Islet of Langerhans (tissue), 1 donor: ENCODE measurements around the gene ARMC8.

ENCODE experiments used
- FAIRE-seq: peaks from one replicate; lab custom pipeline; 2011; peaks lifted over from hg19 to GRCh38; lab: Jason Lieb, UNC

Gene ARMC8

DNA sequence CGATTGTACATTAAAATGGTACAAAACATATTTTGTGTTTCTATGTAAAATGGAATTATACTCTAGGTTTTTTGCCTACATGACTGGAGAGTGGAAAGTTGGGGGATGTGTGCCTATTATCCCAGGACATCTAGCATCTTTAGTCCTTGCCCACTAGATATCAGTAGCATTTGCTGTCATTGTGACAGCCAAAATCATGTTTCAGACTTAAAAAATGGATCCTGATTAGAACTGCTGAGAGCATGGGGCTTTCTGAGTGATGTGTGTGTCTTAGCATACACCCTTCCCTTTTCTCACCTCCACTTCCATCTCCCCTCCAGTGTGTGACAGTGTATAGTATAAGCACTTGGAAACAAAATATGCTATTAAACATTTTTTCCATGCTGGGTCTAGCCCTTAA is 13.3 kb downstream of the ARMC8 start:
- no peak for FAIRE-seq

DNA sequence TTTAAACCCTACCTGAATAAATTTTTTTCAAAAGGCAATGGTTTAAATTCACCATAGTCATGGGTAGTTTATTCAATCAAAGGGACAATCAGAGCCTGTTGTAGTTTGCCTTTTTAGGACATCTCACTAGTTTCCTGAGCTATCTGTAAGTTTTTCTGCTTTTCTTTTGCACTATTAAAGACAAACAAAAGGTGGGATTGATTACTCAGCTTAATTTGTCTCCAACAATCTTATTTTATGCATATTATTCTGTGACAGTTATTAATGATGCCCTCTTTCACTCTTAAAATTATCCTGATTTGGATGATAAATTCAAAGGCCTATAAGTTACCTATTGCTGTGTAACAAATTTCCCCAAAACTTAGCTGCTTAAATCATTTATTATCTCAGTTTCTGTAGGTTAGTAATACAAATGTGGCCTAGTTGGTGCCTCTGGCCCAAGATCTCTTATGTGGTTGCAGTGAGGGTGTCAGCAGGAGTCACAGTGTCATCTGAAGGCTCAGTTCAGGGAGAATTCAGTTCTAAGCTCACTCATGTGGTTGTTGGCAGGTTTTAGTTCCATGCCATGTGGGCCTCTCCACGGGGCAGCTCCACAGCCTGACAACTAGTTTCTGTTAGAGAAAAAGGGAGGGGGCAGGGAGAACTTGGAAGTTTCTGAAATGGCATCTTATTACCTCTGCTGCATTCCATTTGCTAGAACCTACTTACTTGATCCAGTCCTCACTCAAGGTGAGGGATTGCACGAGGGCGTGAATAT is 16.0 kb downstream of the ARMC8 start:
- FAIRE-seq, result no peak

GRCh38 chr3:138203938-138204337 is 16.8 kb downstream of the ARMC8 start:
- no peak for FAIRE-seq

GRCh38 chr3:138205527-138205926 is 18.4 kb downstream of the ARMC8 start:
- no peak for FAIRE-seq

DNA sequence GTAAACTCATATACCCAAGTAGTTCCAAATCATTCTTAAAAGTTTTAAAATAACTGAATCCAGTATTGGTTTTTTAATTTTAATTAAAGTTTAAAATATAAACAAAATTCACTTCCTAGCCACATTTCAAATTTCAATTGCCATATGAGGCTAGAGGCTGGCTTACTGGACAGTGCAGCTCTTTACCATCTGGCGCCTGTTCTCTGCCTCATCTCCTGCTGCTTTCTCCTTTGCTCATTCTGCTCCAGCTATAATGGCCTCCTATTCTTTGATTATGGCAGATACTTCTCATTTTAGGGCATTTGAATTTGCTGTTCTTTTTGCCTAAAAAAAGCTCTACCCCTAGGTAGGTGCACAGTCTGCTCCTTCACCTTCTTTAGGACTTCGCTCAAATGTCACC is 19.1 kb downstream of the ARMC8 start:
- no peak for FAIRE-seq

GRCh38 chr3:138210528-138210927 is 23.4 kb downstream of the ARMC8 start:
- no peak for FAIRE-seq

- FAIRE-seq, result no peak
Observed at GRCh38 chr3:138213398-138214085, 26.4 kb downstream of the ARMC8 start.

GRCh38 chr3:138219255-138219654 is 32.2 kb downstream of the ARMC8 start:
- no peak for FAIRE-seq

GRCh38 chr3:138220242-138220641 is 33.1 kb downstream of the ARMC8 start:
- FAIRE-seq, result no peak

GRCh38 chr3:138220788-138221187 is 33.7 kb downstream of the ARMC8 start:
- no peak for FAIRE-seq

DNA sequence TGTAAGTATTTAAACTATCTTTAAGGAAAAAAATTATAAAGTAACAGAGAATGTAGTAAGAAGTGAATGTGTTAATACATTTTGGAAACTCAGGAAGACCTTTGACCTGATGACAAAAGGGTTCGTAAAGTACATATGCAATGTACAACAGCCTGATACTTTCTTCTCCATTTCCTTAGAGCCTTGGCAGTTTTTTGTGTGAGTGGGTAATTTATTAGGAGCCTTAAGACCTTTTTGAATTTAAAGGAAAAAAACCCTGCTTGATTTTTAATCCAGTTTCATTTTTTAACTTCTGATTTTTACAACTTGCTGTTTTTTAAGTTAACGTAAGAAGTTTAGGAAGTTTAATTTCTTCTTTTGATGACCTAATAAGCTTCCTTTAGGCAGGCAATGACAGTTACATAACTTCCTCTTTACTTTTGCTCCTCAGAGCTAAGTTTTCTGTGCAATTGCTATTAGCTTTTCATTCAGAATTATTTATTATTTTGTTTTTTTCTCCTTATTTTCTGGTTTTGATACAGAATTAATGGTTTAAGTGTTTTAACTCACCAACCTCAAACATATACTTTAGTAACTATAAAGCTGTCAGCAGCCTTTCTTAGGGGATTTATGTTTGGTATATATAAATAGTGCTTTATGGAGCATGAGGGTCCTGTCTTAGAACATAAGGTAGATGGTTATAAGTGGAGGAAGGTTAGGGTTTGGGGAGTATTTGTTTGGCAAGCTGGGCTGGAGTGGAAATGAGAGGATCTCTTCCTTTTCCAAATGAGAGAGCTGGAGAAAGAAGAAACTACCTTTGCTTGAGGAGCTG is 35.2 kb downstream of the ARMC8 start:
- peak; percentile 76 for FAIRE-seq

DNA sequence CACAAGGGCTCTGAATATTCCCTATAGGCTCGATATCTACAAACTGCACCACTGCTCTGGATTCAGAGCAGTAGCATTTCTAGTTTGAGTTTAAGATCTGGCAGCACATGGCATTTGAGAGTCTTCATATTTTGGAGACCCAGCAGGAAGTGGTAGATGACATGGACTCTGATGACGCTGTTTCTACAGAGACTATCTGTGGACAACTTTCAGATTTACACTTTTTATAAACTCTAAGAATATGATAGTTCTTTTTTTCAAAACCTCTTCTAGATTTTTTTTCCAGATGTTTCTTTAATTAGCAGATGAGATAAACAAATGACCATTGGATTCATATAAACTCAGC is 35.8 kb downstream of the ARMC8 start:
- FAIRE-seq, result no peak

- FAIRE-seq, result no peak
Observed at GRCh38 chr3:138227650-138228049, 40.5 kb downstream of the ARMC8 start.

- no peak for FAIRE-seq
Observed at GRCh38 chr3:138230525-138230924, 43.4 kb downstream of the ARMC8 start.

DNA sequence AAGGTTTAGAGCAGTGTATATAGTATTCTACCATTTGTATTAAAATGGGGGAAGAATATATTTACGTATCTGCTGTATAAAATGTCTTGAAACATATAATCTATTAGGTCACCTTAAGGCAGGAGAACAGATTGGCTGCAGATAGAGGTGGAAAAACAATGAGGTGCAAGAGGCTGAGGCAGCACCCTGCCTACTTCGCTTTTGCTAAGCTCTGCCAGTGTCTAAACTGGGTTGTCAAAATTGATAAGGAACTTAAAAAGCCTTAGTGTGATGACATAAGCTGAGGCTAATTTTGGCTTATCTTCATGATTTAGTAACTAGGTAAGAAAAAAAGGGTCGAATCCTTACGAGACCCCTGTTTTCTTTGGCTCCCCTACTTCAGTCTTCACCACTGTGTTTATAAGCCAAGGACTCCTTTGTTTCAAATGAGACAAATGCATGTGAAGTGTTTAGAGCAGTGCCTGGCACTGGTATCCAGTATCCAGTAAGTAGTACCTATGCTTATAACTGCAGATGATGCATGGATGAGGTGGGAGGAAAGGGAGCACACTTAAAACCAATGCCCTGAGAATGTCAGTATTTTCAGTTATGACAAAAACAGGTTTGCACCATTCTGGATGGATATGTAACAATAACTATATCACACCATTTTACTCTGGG is 45.7 kb downstream of the ARMC8 start:
- FAIRE-seq, result no peak

- FAIRE-seq, result no peak
Observed at GRCh38 chr3:138234401-138235179, 47.5 kb downstream of the ARMC8 start.

DNA sequence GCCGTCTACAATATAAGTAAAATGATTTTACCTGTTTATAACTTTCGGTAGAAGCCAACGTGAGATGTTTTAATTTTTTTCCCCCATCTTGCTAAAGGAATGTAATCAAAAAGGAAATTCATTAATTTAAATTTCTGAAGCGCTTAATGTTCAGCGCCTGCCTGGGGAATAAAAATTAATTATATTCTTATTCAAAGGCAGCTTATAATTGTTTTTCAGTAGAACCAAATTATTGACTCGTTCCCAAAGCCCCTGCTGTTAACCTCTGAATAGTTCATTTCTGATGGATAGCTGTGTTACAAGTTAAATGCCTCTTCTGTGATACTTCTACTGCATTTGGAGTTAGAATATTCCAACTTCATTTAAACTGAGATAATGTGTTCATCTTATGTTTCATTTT is 51.6 kb downstream of the ARMC8 start:
- FAIRE-seq, result no peak

DNA sequence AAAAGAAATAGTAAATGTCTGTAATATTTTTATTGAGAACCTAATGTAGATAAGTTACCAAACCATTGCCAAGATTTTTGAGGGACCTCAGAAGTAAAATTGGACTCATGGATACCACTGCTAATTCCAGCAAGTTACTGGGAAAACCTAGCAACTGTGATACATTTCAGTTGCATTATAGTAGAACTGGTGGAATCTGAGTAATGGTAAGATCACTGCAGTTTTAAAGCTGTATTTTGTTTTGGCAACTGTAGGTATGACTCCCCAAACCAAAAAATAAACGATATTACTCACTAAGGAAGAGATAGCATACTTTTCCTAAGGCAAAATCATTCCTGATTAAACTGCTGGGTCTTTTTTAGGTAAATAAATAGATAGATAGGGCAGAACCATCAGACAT is 54.0 kb downstream of the ARMC8 start:
- FAIRE-seq, result no peak

GRCh38 chr3:138241676-138242075 is 54.6 kb downstream of the ARMC8 start:
- FAIRE-seq, result no peak

- FAIRE-seq, result no peak
Observed at GRCh38 chr3:138242466-138242865, 55.4 kb downstream of the ARMC8 start.

GRCh38 chr3:138245026-138245425 is 57.9 kb downstream of the ARMC8 start:
- no peak for FAIRE-seq

- no peak for FAIRE-seq
Observed at GRCh38 chr3:138249636-138250035, 62.5 kb downstream of the ARMC8 start.
